GM12874 (cell line): ENCODE results near the gene RASA1.

Experiments used
- TF ChIP-seq, protein P1 (sequence below): IDR thresholded peaks from 2 replicates; pipeline ENCODE4 v1.5.1; 2011; ENCODE audit warnings: low read depth, mild to moderate bottlenecking, control low read depth, low read length, moderate library complexity; ENCODE audit not compliant: insufficient read depth

The RASA1 gene

DNA sequence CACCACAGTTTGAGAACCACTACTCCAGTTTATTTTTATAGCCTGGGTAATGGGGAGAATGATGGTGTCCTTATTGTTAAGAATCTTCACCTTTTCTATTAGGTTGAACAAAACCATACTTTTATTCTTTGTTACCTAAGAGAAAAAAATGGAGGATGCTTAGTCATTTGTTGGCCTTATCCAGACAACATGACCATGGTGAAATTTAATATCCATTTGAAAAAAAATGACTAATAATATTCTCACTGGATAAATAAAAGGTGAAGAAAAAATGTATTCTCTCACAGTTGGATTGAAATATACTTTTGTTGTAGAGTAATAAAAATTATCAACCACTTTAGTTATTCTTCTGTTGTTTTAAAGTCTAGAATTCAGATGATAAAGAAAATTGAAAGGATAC, 150.8 kb downstream of the RASA1 start:
- TF ChIP-seq, protein P1, sequence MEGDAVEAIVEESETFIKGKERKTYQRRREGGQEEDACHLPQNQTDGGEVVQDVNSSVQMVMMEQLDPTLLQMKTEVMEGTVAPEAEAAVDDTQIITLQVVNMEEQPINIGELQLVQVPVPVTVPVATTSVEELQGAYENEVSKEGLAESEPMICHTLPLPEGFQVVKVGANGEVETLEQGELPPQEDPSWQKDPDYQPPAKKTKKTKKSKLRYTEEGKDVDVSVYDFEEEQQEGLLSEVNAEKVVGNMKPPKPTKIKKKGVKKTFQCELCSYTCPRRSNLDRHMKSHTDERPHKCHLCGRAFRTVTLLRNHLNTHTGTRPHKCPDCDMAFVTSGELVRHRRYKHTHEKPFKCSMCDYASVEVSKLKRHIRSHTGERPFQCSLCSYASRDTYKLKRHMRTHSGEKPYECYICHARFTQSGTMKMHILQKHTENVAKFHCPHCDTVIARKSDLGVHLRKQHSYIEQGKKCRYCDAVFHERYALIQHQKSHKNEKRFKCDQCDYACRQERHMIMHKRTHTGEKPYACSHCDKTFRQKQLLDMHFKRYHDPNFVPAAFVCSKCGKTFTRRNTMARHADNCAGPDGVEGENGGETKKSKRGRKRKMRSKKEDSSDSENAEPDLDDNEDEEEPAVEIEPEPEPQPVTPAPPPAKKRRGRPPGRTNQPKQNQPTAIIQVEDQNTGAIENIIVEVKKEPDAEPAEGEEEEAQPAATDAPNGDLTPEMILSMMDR = no peak

DNA sequence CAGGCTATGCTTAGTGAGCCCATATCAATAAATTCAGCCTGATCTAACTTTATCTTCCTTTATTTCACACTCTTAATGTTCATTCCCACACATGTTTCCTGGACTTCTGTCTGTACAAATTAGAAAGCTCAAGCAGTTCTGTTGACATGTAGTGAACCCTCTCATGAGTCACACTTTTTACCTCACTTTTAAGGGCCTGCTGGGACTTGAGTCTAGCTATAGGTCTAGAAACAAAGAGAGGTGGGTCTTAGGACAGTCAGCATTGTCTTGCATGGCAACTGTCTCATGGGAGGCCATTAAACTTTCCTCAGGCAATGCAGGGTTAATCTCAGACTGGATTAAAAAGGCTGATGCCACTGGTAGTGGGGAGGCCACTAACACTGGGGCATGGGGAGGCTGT, 153.6 kb downstream of the RASA1 start:
- TF ChIP-seq, protein P1 = no peak

DNA sequence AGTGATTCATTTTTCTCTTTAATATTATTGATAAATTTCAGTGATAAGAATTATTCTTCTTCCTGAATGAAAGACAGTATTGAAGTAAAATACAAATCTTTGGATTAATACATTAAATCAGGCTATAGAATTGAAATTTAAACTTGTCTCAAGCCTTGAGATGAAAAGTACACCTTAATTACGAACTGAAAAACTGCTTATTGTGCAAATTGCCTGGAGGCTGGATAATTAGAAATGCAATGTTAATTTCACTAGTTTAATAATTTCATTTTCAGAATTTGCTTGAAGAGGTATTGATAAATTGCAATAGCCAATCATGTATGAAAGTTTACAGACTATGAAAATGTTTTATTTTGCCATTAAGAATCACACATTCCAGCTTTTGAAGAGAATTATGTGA, 156.1 kb downstream of the RASA1 start:
- TF ChIP-seq, protein P1 = no peak

DNA sequence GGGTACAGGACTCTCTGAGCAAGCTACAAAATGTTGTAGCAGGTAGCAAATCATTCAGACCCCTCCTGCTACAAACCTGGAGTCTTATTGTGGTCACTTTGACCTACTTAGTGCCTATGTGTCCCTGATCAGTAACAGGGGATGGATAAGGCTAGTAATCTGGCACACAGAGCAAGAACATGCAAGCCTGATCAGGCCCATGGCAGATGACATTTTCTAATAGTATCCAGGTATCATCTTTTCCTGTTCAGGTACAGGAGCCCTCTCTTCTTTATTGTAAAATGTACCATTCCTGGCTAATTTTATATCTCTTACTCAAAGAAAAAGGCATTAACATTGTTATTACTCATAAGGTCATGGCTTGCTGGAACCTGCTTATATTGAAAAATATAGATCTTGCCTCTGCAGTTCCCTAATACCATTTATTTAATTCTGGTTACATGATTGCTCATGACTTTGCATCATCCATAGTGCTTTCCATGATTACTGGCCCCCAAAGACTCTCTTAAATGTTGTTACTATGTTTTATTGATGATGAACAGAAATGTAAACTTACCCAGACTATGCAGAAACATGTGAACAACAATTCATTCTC, 163.3 kb downstream of the RASA1 start:
- TF ChIP-seq, protein P1 = no peak

DNA sequence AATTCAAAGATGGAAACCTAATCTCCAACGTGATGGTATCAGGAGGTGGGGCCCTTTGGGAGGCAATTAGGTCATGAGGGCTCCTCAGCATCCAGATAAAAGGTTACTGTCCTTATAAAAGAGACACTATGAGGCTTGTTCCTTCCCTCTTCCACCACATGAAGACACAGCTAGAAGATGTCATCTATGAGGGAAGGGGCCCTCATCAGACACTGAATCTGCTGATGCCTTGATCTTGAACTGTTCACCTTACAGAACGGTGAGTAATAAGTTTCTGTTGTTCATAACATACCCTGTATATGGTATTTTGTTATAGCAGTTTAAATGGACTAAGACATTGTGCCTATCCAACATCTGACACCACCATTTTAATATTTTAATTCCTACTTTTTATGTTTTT, 164.8 kb downstream of the RASA1 start:
- TF ChIP-seq, protein P1 = no peak

DNA sequence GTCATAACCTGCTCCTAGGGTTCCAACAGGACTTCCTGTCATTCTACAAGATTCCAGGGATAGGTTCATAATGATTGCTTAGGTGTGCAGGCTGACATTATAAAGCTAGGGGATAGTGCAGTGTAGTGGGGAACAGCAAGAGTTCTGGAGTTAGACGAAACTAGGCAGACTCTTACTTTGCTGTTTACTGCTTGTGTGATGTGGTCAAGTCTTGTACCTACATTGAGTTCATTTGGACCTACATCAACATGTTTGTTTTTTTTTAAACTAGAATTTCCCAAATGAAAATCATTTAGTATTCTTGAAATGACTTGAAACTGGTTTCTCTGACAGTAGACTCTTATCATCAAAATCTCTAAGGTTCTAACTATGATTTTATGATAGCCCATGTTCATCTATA, 166.3 kb downstream of the RASA1 start:
- TF ChIP-seq, protein P1 = no peak

DNA sequence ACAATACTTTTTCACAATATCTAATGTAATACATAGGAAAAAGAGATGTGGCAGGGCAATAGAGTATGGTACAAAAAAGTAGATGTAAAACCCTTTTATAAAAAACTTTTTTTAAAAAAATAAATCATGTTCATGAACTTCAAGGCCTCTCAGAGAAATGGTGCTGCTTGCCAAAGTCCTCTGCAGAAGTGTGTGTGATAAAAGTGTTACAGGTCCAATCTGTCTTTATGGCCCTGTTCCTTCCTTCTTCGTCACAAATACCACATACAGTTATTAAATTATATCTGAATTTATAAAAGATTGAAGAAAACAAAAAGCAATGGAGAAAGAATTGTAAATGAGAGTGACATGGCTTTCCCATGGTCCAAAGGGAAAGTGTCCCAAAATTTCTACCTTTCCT, 166.8 kb downstream of the RASA1 start:
- TF ChIP-seq, protein P1 = no peak
